Spleen (tissue), 7 donors: Measurements from ENCODE around the gene HMCN1.

ENCODE experiments used
- POLR2A ChIP-seq, 3 donors: fragments of 450-650 bp; IDR thresholded peaks; one replicate each; pipeline ENCODE4 v1.5.1; 2017; ENCODE audit warnings: antibody characterized with exemption in 3 of 3, mild to moderate bottlenecking in 1 of 3
- POLR2AphosphoS5 ChIP-seq, 3 donors: sonication (generic); formaldehyde crosslinking; IDR thresholded peaks; one replicate each; pipeline ENCODE4 v1.5.1; 2017; ENCODE audit warnings: antibody characterized with exemption in 3 of 3
- TF ChIP-seq, protein P1 (sequence below), 11 experiments: fragments of 200-600 bp in 7 of 11; fragments of 450-650 bp in 4 of 11; sonication (generic) in 4 of 11; IDR thresholded peaks in 8 of 11; conservative IDR thresholded peaks in 3 of 11; 1 replicate in 7 of 11; 2 replicates in 4 of 11; pipeline versions ENCODE4 v1.4.0 to v1.8.0; 2016 to 2021; ENCODE audit warnings: antibody characterized with exemption in 11 of 11, inconsistent platforms in 4 of 11, mild to moderate bottlenecking in 1 of 11
- donor health status: DM: no; HTN: no; CAD: no; lungs with moderate emphysema.
- donor health status: DM: no; HTN: no; CAD: no.
- donor health status: DM: no; HTN: no; CAD: no.

DNA sequence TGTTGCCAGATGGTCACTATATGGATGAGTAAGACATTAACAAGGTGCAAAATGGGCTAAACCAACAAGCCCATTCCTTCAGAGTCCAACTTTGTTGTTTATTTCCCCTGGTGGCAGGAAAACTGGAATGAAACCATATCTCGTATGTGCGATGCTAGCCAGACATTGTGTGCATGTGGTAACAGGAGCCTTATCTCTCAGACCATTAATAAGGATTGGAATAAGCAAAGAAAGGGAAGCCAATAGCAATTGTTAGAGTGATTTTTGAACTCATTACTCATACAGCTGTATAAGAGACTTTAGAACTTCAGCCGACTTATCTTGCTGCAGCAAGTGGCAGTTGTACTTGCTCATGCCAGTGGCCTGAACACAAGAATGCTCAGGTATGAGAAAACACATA lies 30.0 kb upstream of the HMCN1 start:
- TF ChIP-seq, protein P1, sequence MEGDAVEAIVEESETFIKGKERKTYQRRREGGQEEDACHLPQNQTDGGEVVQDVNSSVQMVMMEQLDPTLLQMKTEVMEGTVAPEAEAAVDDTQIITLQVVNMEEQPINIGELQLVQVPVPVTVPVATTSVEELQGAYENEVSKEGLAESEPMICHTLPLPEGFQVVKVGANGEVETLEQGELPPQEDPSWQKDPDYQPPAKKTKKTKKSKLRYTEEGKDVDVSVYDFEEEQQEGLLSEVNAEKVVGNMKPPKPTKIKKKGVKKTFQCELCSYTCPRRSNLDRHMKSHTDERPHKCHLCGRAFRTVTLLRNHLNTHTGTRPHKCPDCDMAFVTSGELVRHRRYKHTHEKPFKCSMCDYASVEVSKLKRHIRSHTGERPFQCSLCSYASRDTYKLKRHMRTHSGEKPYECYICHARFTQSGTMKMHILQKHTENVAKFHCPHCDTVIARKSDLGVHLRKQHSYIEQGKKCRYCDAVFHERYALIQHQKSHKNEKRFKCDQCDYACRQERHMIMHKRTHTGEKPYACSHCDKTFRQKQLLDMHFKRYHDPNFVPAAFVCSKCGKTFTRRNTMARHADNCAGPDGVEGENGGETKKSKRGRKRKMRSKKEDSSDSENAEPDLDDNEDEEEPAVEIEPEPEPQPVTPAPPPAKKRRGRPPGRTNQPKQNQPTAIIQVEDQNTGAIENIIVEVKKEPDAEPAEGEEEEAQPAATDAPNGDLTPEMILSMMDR (IDR thresholded peaks at IDR 0.05 in 8 of 11, conservative IDR thresholded peaks at IDR 0.05 in 3 of 11) = no peak
- TF ChIP-seq POLR2A (IDR thresholded peaks at IDR 0.05) (no peak), POLR2AphosphoS5 (IDR thresholded peaks at IDR 0.05) (no peak)
